Activated T-cell treated with anti-CD3 and anti-CD28 coated beads, Interleukin-2, amount 50 U/mL, for 1 hour (primary cell): ENCODE data around the gene SLC4A2.
A peak's percentile ranks its signal among the peaks of the same experiment; 100 is the strongest.
"Not testable (repeated sequence)": the region's sequence is repeated elsewhere in the genome, so short reads cannot be mapped to it uniquely, and the experiment has no call there.

Experiments
- DNase-seq: peaks from one replicate; pipeline ENCODE4 v3.0.0-alpha.2; 2020

The SLC4A2 gene

GRCh38 chr7:151026771-151027727, 32.3 kb upstream of the SLC4A2 start:
- DNase-seq, result not testable (repeated sequence)

GRCh38 chr7:151027728-151028130, 31.7 kb upstream of the SLC4A2 start:
- DNase-seq, result not testable (repeated sequence)

- DNase-seq, result peak; percentile 97
Observed at GRCh38 chr7:151028131-151028947, 31.1 kb upstream of the SLC4A2 start, which contains the start of gene ABCB8. Gene ABCB8, plus strand, starts transcription at chr7:151028450. Its CDS starts 66 bp downstream, at chr7:151028516.

GRCh38 chr7:151028948-151029501, 30.4 kb upstream of the SLC4A2 start:
- no peak for DNase-seq

DNA sequence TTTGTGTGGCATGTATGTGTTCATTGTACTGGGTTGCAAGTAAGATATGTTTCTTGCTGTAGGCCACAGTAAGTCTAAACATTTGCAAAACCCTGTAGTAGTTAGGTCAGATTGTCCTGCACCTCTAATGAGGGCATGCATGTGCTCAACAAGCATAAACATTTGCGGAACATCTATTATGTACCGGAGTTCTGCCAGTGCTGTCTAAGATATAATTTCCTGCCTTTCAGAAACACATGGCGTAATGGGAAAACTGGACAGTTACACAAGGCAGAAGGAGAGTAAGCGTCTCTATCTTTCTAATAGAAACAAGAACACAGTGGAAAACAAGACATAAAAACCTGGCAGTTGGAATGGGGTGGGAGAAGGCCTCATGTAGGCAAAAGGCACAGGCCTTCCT, 28.4 kb upstream of the SLC4A2 start:
- no peak for DNase-seq

DNA sequence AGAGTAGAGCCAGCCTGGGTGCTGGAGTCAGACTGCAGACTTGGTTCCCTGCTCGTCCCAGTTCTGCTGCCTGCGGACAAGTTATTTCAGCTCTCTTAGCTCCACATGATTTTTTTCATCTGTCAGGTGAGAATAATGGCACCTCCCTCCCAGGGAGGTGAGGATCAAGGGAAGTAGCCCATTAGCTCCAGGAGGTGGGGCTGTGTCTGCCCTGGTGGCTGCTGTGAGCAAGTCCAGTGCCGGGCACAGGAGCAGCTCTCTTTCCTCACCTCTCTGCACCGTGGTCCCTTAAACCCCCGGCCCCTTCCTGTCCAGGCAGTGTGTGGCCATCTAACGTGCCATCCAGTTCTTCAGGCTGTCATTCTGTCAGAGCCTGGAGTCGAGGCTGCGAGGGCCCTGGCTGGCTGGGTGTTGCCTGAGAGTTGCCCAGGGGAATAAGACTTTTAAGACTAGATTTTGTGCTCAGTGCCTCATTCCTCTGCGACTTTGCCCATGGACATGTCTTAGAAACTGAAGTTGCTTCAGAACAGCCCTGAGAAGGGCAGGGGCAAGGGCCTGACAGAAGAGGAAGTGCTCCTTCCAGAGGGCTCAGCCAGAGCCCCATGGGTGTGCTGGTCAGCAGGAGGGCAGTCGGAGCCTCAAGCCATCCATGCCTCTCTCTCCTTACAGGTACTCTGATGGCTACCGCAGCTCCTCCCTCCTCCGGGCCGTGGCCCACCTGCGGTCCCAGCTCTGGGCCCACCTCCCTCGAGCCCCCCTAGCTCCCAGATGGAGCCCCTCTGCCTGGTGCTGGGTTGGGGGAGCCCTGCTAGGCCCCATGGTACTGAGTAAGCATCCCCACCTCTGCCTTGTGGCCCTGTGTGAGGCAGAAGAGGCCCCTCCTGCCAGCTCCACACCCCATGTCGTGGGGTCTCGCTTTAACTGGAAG, 26.2 kb upstream of the SLC4A2 start:
- no peak for DNase-seq

DNA sequence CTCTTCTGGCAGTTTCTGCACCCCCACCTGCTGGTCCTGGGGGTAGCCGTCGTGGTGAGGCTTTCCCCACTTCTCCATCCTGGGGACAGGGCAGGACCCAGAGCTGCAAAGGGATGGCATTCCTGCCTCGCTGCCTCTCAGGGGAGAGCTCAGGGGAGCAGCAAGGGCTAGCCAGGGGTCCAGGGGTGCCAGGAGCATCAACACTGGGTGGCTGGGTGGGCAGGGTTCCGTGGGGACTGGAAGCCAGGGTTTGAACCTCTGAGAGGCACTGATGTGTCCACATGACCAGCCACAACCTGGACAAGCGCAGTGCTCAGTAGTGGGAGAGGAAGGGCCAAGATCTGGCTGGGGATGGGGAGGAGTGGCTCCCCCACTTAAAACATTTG, 25.5 kb upstream of the SLC4A2 start:
- DNase-seq, result no peak

DNA sequence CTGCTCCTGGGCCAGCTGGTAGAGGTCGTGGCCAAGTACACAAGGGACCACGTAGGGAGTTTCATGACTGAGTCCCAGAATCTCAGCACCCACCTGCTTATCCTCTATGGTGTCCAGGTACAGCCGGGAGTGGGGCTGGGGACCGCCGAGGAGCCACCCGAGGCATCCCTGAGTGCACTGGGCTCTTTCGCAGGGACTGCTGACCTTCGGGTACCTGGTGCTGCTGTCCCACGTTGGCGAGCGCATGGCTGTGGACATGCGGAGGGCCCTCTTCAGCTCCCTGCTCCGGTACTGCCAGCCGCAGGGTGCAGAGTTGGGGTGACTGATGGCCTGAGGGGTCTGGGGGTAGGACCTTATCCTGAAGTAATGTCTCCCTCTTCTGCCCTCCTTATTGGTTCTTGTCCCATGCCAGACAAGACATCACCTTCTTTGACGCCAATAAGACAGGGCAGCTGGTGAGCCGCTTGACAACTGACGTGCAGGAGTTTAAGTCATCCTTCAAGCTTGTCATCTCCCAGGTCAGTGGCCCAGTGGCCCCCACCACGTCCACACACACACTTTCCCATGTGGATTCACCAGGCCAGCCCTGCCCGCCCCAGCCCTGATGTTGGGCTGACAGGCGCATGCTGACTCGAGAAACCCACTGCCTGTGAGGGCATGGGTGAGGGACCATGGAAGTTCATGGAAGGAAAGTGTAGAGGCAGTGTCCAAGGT, 24.9 kb upstream of the SLC4A2 start:
- DNase-seq, result no peak

DNA sequence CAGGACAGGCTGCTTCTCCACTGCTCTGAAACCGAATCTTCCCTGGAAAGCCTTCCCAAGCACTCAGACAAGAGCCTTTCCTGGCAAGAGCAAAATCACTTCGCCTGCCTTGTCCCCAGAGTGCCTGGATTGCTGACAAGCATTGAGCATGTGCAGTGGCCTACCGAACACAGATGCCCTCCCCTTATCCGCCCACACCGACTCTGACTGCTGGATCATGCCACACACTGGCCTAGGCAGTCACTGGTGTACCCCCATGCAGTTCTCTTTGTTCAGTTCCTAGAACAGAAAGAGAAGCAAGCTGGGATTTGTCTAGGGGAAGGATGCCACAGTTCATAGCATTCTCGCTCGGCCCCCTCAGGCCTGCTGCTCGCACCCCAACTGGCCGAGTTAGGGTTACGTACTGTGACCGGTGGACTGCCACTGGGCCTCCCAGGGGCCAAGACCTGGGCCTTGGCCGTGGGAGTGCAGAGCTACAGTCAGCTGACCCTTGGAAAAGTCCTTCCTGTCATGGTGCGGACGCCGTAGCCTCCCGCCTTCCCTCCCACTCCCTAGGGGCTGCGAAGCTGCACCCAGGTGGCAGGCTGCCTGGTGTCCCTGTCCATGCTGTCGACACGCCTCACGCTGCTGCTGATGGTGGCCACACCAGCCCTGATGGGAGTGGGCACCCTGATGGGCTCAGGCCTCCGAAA, 24.2 kb upstream of the SLC4A2 start:
- DNase-seq, result no peak

- no peak for DNase-seq
Observed at GRCh38 chr7:151035902-151036301, 23.5 kb upstream of the SLC4A2 start.

DNA sequence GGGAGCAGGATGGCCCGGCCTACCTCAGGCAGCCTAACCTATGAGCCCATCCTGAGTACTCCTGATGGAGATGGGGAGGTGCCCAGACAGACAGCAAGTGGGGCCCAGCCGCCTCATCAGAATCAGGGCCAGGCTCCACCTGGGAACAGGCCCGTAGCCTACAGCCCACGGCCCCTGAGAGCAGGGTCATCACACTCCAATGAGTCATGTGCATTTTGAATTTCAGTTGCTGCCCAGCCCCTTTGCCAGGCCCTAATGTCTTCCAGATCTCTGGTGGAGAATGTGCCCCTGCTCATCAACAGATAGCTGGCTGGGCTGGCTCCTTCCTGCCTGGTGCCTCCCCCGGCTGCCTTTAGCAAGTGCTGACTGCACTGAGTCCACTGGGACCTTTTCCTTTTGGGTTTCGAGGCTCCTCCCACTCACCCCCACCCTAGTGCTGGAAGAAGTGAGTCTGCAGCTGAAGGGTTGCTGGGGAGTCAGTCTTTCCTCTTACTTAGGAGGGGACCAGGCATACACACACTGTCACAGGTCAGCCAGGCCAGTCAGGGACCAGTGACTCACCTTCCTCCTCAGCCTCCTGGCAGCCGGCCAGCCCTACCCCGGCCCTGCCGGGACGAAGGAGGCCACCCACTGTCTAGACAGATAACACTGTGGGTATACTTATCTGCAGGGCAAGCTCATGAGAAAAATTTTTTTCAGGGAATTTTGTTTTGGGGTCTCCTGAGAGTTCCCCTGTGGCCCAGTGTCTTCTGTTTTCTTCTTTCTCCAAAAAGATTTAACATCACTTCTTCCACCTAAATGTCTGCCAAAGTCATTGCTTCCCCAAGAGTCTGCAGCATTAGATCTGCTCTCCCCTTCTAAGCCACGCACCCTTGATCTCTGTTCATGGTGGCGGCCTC, 20.2 kb upstream of the SLC4A2 start:
- peak; percentile 54 for DNase-seq

- DNase-seq, result no peak
Observed at GRCh38 chr7:151039850-151040548, 19.4 kb upstream of the SLC4A2 start.

DNA sequence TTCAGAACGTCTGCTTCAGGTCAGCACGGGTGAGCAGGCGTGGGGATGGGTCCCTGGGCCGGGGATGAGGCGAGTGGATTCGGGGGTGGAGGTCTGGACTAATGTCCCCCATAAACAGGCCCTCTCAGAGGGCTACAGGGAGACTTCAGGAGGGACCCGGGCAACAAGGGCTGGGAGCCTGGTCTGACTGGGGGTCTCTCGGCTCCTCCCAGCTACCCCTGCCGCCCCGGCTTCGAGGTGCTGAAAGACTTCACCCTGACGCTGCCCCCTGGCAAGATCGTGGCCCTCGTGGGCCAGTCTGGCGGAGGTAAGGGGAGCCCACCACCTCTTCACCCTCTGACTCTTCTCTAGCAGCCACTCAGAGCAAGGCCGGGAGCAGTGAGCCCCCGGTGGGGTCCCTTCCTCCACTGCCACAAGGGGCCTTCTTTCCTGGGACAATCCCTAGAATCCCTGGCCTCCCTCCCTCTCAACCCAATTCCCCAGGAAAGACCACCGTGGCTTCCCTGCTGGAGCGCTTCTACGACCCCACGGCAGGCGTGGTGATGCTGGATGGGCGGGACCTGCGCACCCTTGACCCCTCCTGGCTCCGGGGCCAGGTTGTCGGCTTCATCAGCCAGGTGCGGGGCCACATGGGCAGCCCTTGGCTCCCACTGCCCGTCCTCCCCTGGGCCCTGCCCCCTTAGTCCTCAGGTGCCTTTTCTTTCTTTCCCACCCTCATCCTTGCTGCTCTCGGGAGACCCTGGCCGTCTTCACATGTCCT, 18.6 kb upstream of the SLC4A2 start:
- DNase-seq, result no peak

GRCh38 chr7:151043449-151043848, 15.9 kb upstream of the SLC4A2 start:
- DNase-seq, result not testable (repeated sequence)

DNA sequence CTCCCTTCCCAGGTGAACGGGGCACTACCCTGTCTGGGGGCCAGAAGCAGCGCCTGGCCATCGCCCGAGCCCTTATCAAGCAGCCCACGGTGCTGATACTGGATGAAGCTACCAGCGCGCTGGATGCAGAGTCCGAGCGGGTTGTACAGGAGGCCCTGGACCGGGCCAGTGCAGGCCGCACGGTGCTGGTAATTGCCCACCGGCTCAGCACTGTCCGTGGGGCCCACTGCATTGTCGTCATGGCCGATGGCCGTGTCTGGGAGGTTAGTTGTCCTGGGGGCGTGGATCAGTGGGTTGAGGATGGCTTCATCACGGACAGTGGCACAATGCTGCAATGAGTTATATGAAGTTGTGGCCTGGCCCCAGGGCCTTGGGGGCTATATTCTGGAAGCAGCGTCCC, 15.4 kb upstream of the SLC4A2 start:
- no peak for DNase-seq

- no peak for DNase-seq
Observed at GRCh38 chr7:151045262-151045661, 14.1 kb upstream of the SLC4A2 start.

DNA sequence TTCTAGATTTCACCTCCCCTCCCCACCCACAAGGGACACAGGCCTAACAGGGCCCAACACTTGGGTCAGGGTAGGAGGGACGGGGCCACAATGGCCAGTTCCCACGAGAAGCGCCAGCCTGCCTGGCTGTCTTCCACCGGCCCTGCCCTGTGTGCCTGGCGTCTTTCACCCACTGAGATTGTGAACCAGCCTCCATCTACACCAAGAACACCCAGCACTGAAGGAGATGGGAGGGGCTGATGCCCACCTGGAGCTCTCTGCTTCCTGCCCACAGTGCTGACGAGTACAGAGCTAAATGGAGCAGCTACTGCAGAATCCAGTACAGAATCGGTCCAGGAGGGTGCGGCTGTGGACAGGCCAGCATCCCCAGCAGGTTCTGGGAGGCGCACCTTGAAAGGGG, 13.4 kb upstream of the SLC4A2 start:
- DNase-seq, result no peak
